Neuron (in vitro differentiated cells): ENCODE data around the gene REEP1.
A peak's percentile ranks its signal among the peaks of the same experiment; 100 is the strongest.

Source experiments
- H2AFZ ChIP-seq: one replicate; pipeline ENCODE4 v1.6.1; 2013; ENCODE audit warnings: low read depth, mild to moderate bottlenecking, inconsistent platforms, low read length, moderate library complexity
- H3K27me3 ChIP-seq: one replicate; pipeline ENCODE4 v1.6.1; 2013; ENCODE audit warnings: low read length; ENCODE audit not compliant: insufficient read depth
- H3K36me3 ChIP-seq: one replicate; pipeline ENCODE4 v1.6.1; 2013; ENCODE audit warnings: low read length; ENCODE audit not compliant: insufficient read depth
- H3K4me1 ChIP-seq: one replicate; pipeline ENCODE4 v1.6.1; 2013; ENCODE audit warnings: low read length; ENCODE audit not compliant: insufficient read depth
- H3K4me3 ChIP-seq: 2 replicates; pipeline ENCODE4 v1.5.1; 2013; ENCODE audit warnings: mild to moderate bottlenecking, low read length, moderate library complexity
- H3K9me3 ChIP-seq: one replicate; pipeline ENCODE4 v1.6.1; 2013; ENCODE audit warnings: low read length

Gene REEP1

GRCh38 chr2:86337244-86337835 is at the start of gene REEP1:
Gene REEP1, minus strand, starts transcription at chr2:86337626. Its CDS starts 116 bp downstream, at chr2:86337510.
- H3K4me3 ChIP-seq = peak within 1 kb of the TSS; percentile 48
- H2AFZ ChIP-seq = peak within 1 kb of the TSS; percentile 79
- H3K4me1 ChIP-seq = peaks cover 12% of the 10 kb centered on the region
- peaks cover 3% of the 10 kb centered on the region for H3K9me3 ChIP-seq
- H3K36me3 ChIP-seq = no peaks in the 10 kb centered on the region
- peaks cover 46% of the 10 kb centered on the region for H3K27me3 ChIP-seq

GRCh38 chr2:86383844-86384243 is 46.4 kb upstream of the REEP1 start:
- H3K9me3 ChIP-seq = no peaks in the 10 kb centered on the region
- H3K27me3 ChIP-seq = peaks cover 7% of the 10 kb centered on the region
- H3K4me3 ChIP-seq = no peak overlapping the region
- no peaks in the 10 kb centered on the region for H3K4me1 ChIP-seq
- no peak overlapping the region for H2AFZ ChIP-seq
- no peaks in the 10 kb centered on the region for H3K36me3 ChIP-seq

- H3K36me3 ChIP-seq = no peaks in the 10 kb centered on the region
- no peaks in the 10 kb centered on the region for H3K4me1 ChIP-seq
- H3K4me3 ChIP-seq = no peak overlapping the region
- H3K9me3 ChIP-seq = no peaks in the 10 kb centered on the region
- peaks cover 7% of the 10 kb centered on the region for H3K27me3 ChIP-seq
- no peak overlapping the region for H2AFZ ChIP-seq
Observed at GRCh38 chr2:86382698-86383097, 45.3 kb upstream of the REEP1 start.

- no peaks in the 10 kb centered on the region for H3K36me3 ChIP-seq
- H3K4me3 ChIP-seq = no peak overlapping the region
- H3K4me1 ChIP-seq = no peaks in the 10 kb centered on the region
- H2AFZ ChIP-seq = no peak overlapping the region
- H3K27me3 ChIP-seq = peaks cover 7% of the 10 kb centered on the region
- H3K9me3 ChIP-seq = no peaks in the 10 kb centered on the region
Observed at GRCh38 chr2:86382108-86382507, 44.7 kb upstream of the REEP1 start.

GRCh38 chr2:86378469-86378868 is 41.0 kb upstream of the REEP1 start:
- Histone ChIP-seq H3K9me3 (no peaks in the 10 kb centered on the region), H3K4me1 (no peaks in the 10 kb centered on the region), H2AFZ (no peak overlapping the region), H3K36me3 (no peaks in the 10 kb centered on the region), H3K27me3 (no peaks in the 10 kb centered on the region), H3K4me3 (no peak overlapping the region)

GRCh38 chr2:86375623-86376022 is 38.2 kb upstream of the REEP1 start:
- no peak overlapping the region for H3K4me3 ChIP-seq

GRCh38 chr2:86372641-86373502 is 35.4 kb upstream of the REEP1 start:
- no peak overlapping the region for H3K4me3 ChIP-seq
- H3K36me3 ChIP-seq = no peaks in the 10 kb centered on the region
- H3K4me1 ChIP-seq = no peaks in the 10 kb centered on the region
- H2AFZ ChIP-seq = no peak overlapping the region
- no peaks in the 10 kb centered on the region for H3K27me3 ChIP-seq
- no peaks in the 10 kb centered on the region for H3K9me3 ChIP-seq

More at GRCh38 chr2:86375623-86376022, 38.2 kb upstream of the REEP1 start:
- Histone ChIP-seq H3K9me3 (no peaks in the 10 kb centered on the region), H3K27me3 (no peaks in the 10 kb centered on the region), H3K36me3 (no peaks in the 10 kb centered on the region), H3K4me1 (no peaks in the 10 kb centered on the region), H2AFZ (no peak overlapping the region)

GRCh38 chr2:86372133-86372532 is 34.7 kb upstream of the REEP1 start:
- no peak overlapping the region for H2AFZ ChIP-seq
- no peaks in the 10 kb centered on the region for H3K4me1 ChIP-seq
- no peaks in the 10 kb centered on the region for H3K36me3 ChIP-seq
- no peaks in the 10 kb centered on the region for H3K27me3 ChIP-seq
- no peak overlapping the region for H3K4me3 ChIP-seq
- no peaks in the 10 kb centered on the region for H3K9me3 ChIP-seq

GRCh38 chr2:86371527-86371926 is 34.1 kb upstream of the REEP1 start:
- H3K4me1 ChIP-seq = no peaks in the 10 kb centered on the region
- no peaks in the 10 kb centered on the region for H3K9me3 ChIP-seq
- H3K27me3 ChIP-seq = no peaks in the 10 kb centered on the region
- H2AFZ ChIP-seq = no peak overlapping the region
- no peak overlapping the region for H3K4me3 ChIP-seq
- H3K36me3 ChIP-seq = no peaks in the 10 kb centered on the region

GRCh38 chr2:86370579-86370978 is 33.2 kb upstream of the REEP1 start:
- no peaks in the 10 kb centered on the region for H3K27me3 ChIP-seq
- H3K9me3 ChIP-seq = no peaks in the 10 kb centered on the region
- no peak overlapping the region for H3K4me3 ChIP-seq
- no peaks in the 10 kb centered on the region for H3K4me1 ChIP-seq
- H3K36me3 ChIP-seq = no peaks in the 10 kb centered on the region
- no peak overlapping the region for H2AFZ ChIP-seq

- H3K36me3 ChIP-seq = no peaks in the 10 kb centered on the region
- H3K4me3 ChIP-seq = no peak overlapping the region
- no peaks in the 10 kb centered on the region for H3K9me3 ChIP-seq
- H3K27me3 ChIP-seq = no peaks in the 10 kb centered on the region
- no peaks in the 10 kb centered on the region for H3K4me1 ChIP-seq
- H2AFZ ChIP-seq = no peak overlapping the region
Observed at GRCh38 chr2:86368161-86368824, 30.9 kb upstream of the REEP1 start.

GRCh38 chr2:86367499-86367777 is 30.0 kb upstream of the REEP1 start:
- peaks cover 2% of the 10 kb centered on the region for H3K27me3 ChIP-seq
- H2AFZ ChIP-seq = no peak overlapping the region
- H3K4me3 ChIP-seq = no peak overlapping the region
- no peaks in the 10 kb centered on the region for H3K36me3 ChIP-seq
- H3K9me3 ChIP-seq = no peaks in the 10 kb centered on the region
- no peaks in the 10 kb centered on the region for H3K4me1 ChIP-seq

GRCh38 chr2:86366651-86367498 is 29.4 kb upstream of the REEP1 start:
- Histone ChIP-seq H3K36me3 (no peaks in the 10 kb centered on the region), H2AFZ (no peak overlapping the region), H3K4me3 (no peak overlapping the region), H3K27me3 (peaks cover 2% of the 10 kb centered on the region), H3K9me3 (no peaks in the 10 kb centered on the region), H3K4me1 (no peaks in the 10 kb centered on the region)
